ENCODE data around the gene LYZL1. TPM values are rescaled to one million over a fixed set of nuclear protein-coding genes. Genes with fewer than 3 reads are reported as not detected.

LYZL1 gene
- total and polyA plus RNA-seq, 9 of the 15 experiments (the other 6 are each of a cell fraction or from before 2014, with no cell fraction given): not detected

- no peak for TF ChIP-seq ZSCAN29 (IDR thresholded peaks at IDR 0.05)
- no peak for TF ChIP-seq KLF1 (tag; IDR thresholded peaks at IDR 0.05)
- no peak for TF ChIP-seq ILK (tag; IDR thresholded peaks at IDR 0.05; ENCODE audit: borderline replicate concordance, low read depth)
- no peak for TF ChIP-seq SIRT6 (IDR thresholded peaks at IDR 0.05; ENCODE audit: low read depth, low read length)
- no peak for TF ChIP-seq HBP1 (CRISPR knock-in tag; IDR thresholded peaks at IDR 0.05)
- TF ChIP-seq ZBTB2 (IDR thresholded peaks at IDR 0.05): no peak
These were observed 16.1 kb downstream of the LYZL1 start (continued) for GRCh38 chr10:29304995-29305335.

GRCh38 chr10:29306688-29307087 lies 17.8 kb downstream of the LYZL1 start:
- FAIRE-seq: no peak
- no peaks in the 10 kb centered on the region for H3K4me1 ChIP-seq (replicated peaks in 1 of 2; ENCODE audit: control insufficient read depth in 2 of 2, insufficient read depth in 2 of 2, low read length in 2 of 2)
- in situ Hi-C loops (cut with MboI): loop anchor here (10.0 kb wide), 2 partner anchors 642 to 672 kb away; no protein-coding TSS in a partner anchor
- H3K4me2 ChIP-seq (ENCODE audit: insufficient read depth, low read length): no peak overlapping the region
- H3K4me3 ChIP-seq: no peak overlapping the region
- peaks cover 8 to 18% of the 10 kb centered on the region in 2 experiments; a peak in 4 of 5 replicates for H3K27me3 ChIP-seq (ENCODE audit: control insufficient read depth in 2 of 2, insufficient read depth in 2 of 2, low read length in 2 of 2)
- no peaks in the 10 kb centered on the region for H3K9me3 ChIP-seq (replicated peaks; ENCODE audit: control insufficient read depth, insufficient read depth, low read depth, low read length)
- H3K9ac ChIP-seq (ENCODE audit: insufficient read depth in 1 of 2, low read depth in 2 of 2, low read length in 2 of 2): no peak overlapping the region
- BruUV-seq (replicated peaks): no TSS peak
- ChIA-PET CTCF (ENCODE audit: low intra/inter-chr PET ratio) (no interaction called here), POLR2A (interaction anchor here (0.6 to 0.7 kb wide), 3 partner anchors 103 to 445 kb away, joined by 3 to 4 read pairs (median 3); no protein-coding TSS in a partner anchor)
- WGBS (ENCODE audit: insufficient coverage, low coverage, missing lambda C conversion rate): 0% methylated on average over 3 of the region's 3 CpGs
- H3K9me1 ChIP-seq (ENCODE audit: control insufficient read depth, insufficient read depth, low read length): no peaks in the 10 kb centered on the region
- no peak overlapping the region for H2AFZ ChIP-seq (ENCODE audit: low read depth, low read length)
- H3K27ac ChIP-seq (ENCODE audit: extremely low read depth, low read depth, low read length): no peak overlapping the region
- no peaks in the 10 kb centered on the region for H3K36me3 ChIP-seq (ENCODE audit: control insufficient read depth, insufficient read depth, low read length)
- intact Hi-C loops (cut with micrococcal nuclease): loop anchor here (10.0 kb wide), 2 partner anchors 312 to 642 kb away; no protein-coding TSS in a partner anchor
- DNase-seq (ENCODE audit: extremely low read depth in 1 of 4, low spot score in 3 of 4): no peak
- H4K20me1 ChIP-seq (replicated peaks; ENCODE audit: control insufficient read depth, insufficient read depth, low read length): no peaks in the 10 kb centered on the region
- no peaks in the 10 kb centered on the region for H3K79me2 ChIP-seq (ENCODE audit: control insufficient read depth, insufficient read depth, low read length)
- ATAC-seq: no peak
- TF ChIP-seq, protein P1, sequence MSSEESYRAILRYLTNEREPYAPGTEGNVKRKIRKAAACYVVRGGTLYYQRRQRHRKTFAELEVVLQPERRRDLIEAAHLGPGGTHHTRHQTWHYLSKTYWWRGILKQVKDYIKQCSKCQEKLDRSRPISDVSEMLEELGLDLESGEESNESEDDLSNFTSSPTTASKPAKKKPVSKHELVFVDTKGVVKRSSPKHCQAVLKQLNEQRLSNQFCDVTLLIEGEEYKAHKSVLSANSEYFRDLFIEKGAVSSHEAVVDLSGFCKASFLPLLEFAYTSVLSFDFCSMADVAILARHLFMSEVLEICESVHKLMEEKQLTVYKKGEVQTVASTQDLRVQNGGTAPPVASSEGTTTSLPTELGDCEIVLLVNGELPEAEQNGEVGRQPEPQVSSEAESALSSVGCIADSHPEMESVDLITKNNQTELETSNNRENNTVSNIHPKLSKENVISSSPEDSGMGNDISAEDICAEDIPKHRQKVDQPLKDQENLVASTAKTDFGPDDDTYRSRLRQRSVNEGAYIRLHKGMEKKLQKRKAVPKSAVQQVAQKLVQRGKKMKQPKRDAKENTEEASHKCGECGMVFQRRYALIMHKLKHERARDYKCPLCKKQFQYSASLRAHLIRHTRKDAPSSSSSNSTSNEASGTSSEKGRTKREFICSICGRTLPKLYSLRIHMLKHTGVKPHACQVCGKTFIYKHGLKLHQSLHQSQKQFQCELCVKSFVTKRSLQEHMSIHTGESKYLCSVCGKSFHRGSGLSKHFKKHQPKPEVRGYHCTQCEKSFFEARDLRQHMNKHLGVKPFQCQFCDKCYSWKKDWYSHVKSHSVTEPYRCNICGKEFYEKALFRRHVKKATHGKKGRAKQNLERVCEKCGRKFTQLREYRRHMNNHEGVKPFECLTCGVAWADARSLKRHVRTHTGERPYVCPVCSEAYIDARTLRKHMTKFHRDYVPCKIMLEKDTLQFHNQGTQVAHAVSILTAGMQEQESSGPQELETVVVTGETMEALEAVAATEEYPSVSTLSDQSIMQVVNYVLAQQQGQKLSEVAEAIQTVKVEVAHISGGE (CRISPR knock-in tag; IDR thresholded peaks at IDR 0.05): no peak
- TF ChIP-seq STAT5B (CRISPR knock-in tag; IDR thresholded peaks at IDR 0.05): no peak
- TF ChIP-seq ZSCAN29 (IDR thresholded peaks at IDR 0.05): no peak
- TF ChIP-seq, protein P2, sequence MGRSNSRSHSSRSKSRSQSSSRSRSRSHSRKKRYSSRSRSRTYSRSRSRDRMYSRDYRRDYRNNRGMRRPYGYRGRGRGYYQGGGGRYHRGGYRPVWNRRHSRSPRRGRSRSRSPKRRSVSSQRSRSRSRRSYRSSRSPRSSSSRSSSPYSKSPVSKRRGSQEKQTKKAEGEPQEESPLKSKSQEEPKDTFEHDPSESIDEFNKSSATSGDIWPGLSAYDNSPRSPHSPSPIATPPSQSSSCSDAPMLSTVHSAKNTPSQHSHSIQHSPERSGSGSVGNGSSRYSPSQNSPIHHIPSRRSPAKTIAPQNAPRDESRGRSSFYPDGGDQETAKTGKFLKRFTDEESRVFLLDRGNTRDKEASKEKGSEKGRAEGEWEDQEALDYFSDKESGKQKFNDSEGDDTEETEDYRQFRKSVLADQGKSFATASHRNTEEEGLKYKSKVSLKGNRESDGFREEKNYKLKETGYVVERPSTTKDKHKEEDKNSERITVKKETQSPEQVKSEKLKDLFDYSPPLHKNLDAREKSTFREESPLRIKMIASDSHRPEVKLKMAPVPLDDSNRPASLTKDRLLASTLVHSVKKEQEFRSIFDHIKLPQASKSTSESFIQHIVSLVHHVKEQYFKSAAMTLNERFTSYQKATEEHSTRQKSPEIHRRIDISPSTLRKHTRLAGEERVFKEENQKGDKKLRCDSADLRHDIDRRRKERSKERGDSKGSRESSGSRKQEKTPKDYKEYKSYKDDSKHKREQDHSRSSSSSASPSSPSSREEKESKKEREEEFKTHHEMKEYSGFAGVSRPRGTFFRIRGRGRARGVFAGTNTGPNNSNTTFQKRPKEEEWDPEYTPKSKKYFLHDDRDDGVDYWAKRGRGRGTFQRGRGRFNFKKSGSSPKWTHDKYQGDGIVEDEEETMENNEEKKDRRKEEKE (IDR thresholded peaks at IDR 0.05; ENCODE audit: borderline replicate concordance in 1 of 2, control insufficient read depth in 1 of 2, low read depth in 2 of 2, low read length in 1 of 2): no peak
- no peak for TF ChIP-seq ZNF507 (tag; conservative IDR thresholded peaks at IDR 0.05)
- TF ChIP-seq HOXB6 (CRISPR knock-in tag; IDR thresholded peaks at IDR 0.05; ENCODE audit: borderline replicate concordance): no peak
